ENCODE results near the gene SPEN. TPM values are rescaled to one million over a fixed set of nuclear protein-coding genes. Genes with fewer than 3 reads are reported as not detected.

Gene SPEN
- total RNA-seq, 1 donor from 2014 or later: 28.7 TPM

DNA sequence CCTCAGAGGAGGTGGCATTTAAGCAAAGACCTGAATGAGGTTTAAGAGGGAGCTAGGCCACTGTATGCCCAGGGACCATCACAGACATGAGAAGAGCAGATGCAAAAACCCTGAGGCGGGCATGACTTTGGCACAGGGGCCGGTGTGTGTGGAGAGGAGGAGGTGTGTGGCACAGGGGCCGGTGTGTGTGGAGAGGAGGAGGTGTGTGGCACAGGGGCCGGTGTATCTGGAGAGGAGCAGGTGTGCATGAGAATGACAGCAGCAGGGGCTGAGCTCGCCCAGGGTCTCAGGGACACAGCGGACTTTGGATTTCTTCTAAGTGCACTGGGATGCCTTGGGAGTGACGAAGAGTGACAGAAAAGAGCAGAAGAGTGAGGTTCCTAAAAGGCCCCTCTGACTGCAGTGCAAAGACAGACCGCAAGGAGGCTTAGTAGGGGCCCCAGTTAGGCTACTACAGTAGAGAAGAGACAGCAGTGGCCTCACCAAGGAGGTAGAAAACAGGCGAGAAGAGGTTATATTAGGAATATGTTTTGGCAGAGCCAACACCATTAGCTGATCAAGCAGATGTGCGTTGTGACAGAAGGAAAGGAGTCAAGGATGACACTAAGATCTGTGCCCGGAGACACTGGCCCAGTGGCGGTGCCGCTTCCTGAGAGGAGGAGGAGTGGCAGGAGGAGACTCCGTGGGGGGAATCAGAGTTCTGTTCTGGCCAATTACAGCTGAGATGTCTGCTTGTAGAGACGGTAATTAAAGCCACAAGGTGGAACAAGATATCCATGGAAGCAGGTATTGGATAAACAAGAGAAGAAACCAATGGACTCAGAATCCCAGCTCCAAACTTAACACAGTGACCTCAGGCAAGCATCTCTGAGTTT is 110.0 kb downstream of the SPEN start:
- DNase-seq (ENCODE audit: low spot score) (no peak), ATAC-seq (no peak)

- DNase-seq (ENCODE audit: low spot score): no peak
- ATAC-seq: peak; percentile 24
These were observed 110.6 kb downstream of the SPEN start for GRCh38 chr1:15958111-15958510.

GRCh38 chr1:15958793-15959192 is 111.3 kb downstream of the SPEN start:
- ATAC-seq: peak; percentile 15

GRCh38 chr1:15959424-15959823 is 111.9 kb downstream of the SPEN start:
- DNase-seq (ENCODE audit: low spot score): no peak
- ATAC-seq: no peak

More at GRCh38 chr1:15958793-15959192, 111.3 kb downstream of the SPEN start:
- DNase-seq (ENCODE audit: low spot score): no peak

DNA sequence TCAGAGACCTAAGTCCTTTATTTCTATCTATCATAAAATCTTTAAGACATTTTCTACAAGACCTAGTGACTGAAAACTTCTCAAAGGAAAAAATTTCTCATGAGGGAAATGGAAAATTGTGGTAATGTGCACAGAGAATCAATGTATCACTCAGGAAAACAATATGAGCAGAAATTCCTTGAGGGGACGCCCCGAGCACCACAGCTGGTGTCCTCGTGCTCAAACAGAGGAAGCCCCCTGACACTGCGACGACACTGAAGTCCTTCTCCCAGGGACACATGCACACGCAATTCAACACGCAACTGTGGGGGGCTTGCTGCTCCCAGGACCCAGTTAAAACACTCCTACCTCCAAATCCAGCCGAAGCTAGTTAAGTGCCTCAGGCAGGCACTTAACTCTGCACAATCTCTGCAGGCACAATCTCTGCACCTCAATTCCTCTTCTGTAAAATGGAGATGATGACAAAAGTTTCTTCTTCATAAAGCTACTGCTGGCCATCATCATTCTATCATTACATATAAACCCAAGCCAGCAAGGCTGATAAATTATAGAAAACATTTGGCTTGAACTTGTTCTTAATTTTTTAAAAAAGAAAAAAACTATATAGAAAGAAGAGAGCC is 112.4 kb downstream of the SPEN start:
- ATAC-seq (no peak), DNase-seq (ENCODE audit: low spot score) (no peak)

- ATAC-seq: no peak
- no peak for DNase-seq (ENCODE audit: low spot score)
These were observed 113.3 kb downstream of the SPEN start for GRCh38 chr1:15960808-15961207.

- ATAC-seq (no peak), DNase-seq (ENCODE audit: low spot score) (no peak)
These were observed 114.0 kb downstream of the SPEN start for GRCh38 chr1:15961492-15961891.

DNA sequence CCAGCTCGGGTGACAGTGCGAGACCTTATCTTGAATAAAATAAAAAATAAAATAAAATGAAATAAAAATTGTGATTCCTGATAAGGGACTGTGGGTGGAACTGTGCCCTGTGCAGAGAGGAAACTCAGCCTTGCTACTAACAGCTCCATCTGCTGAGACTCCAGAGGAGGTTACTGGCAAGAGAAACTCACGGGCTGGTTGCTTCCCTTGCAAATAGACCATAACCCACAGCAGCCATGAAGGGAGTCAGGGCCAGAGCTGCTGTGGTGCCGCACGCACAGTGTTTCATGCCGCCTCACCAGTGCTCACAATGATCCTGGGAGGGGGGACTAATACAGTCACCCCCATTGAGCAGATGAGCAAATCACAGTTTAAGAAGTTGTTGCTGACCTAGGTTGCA is 114.7 kb downstream of the SPEN start:
- ATAC-seq (no peak), DNase-seq (ENCODE audit: low spot score) (no peak)

- DNase-seq (ENCODE audit: low spot score) (no peak), ATAC-seq (no peak)
These were observed 115.3 kb downstream of the SPEN start for GRCh38 chr1:15962671-15963362.

DNA sequence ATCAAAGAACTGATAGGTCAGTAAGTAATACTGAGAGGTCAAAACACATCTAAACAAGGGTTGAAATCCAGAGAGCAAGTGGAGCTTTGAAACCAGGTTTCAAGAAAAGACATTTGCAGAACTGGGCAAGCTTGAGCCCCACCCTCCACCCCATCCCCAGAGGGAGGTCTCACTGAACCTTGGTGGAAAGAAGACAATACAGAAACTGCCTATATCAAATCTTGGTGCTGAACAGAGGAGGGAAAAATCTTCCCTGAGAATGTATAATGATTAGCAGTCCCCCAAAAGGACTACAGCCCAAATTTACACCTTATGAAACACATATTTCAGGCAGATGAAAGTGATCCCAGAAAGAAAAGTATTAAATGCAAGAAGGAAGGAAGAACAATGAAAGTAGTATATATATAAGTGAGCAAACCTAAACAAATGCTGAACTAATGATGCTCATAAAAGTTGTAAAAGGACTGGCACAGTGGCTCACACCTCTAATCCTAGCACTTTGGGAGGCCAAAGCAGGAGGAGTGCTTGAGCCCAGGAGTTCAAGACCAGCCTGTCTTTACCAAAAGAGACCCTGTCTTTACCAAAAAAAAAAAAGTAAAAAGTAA is 116.0 kb downstream of the SPEN start:
- ATAC-seq (no peak), DNase-seq (ENCODE audit: low spot score) (no peak)

- no peak for DNase-seq (ENCODE audit: low spot score)
- no peak for ATAC-seq
These were observed 116.6 kb downstream of the SPEN start for GRCh38 chr1:15963968-15964648.

DNA sequence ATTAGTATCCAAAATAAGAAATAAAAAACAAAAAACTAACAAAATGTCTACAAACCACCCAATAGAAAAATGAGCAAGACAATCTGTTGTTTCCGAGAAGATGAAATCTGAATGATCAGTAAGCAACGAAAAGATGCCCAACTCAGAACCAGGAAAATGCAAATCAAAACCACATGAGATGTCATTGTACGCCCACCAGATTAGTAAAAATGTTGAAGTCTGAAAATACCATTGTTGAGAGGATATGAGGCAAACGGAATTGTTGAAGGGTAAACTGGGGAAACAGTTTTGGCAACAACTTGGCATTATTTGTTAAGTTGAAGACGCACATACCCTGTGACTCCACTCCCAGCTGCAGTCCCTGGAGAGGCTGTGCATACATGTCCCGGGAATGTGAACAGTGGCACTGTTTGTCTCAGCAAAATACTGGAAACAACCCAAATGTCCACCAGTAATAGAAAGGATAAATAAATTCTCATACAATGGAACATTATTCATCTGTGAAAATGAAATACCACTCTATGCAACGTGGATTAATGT is 117.8 kb downstream of the SPEN start:
- ATAC-seq (no peak), DNase-seq (ENCODE audit: low spot score) (no peak)

- ATAC-seq (peak; percentile 22), DNase-seq (ENCODE audit: low spot score) (no peak)
These were observed 118.8 kb downstream of the SPEN start for GRCh38 chr1:15966081-15966955.

DNA sequence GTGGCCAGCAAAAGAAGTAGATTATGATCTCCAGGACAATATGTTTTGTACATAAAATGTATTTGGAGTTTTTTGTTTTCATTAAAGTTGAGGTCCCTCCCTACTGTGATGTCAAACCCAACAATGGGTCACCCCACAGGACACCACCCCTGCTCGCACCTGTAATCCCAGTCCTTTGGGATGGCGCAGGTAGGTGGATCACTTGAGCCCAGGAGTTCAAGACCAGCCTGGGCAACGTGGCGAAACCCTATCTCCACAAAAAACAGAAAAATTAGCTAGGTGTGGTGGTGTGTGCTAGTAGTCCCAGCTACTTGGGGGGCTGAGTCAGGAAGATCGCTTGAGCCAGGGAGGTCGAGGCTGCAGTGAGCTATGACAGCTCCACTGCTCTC is 119.4 kb downstream of the SPEN start:
- DNase-seq (ENCODE audit: low spot score) (no peak), ATAC-seq (no peak)

- ATAC-seq (no peak), DNase-seq (ENCODE audit: low spot score) (no peak)
These were observed 120.7 kb downstream of the SPEN start for GRCh38 chr1:15968172-15968571.

DNA sequence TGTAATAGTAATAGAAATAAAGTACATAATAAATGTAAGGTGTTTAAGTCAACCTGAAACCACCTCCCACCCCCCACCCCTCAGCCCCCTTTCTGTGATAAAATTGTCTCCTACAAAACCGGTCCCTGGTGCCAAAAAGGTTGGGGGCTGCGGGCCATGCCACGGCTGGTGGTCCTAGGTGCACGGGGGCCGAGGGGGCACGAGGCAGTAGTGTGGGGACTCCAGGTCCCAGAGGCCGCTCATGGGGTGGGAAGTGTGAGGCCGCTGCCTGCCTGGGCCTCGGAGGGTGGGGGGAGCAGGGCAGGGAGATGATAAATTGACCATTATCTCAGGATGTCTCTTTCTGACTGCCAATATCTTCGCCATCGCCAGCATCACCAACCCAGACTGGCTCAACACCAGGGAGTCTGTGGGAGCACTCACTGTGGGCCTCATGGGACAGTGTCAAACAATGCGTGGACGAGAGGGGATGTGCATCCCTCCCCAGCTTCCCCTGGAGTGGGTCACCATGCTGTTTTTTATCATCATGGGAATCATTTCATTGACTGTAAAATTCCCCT is 121.9 kb downstream of the SPEN start:
- DNase-seq (ENCODE audit: low spot score) (no peak), ATAC-seq (no peak)

GRCh38 chr1:15970911-15971310 is 123.4 kb downstream of the SPEN start:
- ATAC-seq: no peak
- no peak for DNase-seq (ENCODE audit: low spot score)

DNA sequence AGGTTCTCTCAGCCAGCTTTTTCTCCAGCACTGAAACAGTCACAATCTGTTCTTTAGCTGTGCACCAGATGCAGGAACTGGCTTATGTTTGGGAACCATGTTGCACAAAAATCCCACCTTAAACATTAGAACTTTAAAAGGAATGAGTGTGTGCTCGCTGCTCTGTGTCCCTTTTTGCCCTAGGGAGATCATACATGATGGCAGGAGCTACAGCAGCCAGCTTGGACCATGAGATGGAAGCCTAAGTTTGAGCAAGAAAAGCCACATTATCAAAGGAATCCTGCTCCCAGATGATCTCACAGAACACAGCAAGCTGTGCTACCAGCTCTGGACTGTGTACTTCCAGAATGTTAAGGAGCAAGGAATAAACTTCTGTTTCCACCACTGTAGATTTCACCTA is 124.9 kb downstream of the SPEN start:
- ATAC-seq (no peak), DNase-seq (ENCODE audit: low spot score) (no peak)

DNA sequence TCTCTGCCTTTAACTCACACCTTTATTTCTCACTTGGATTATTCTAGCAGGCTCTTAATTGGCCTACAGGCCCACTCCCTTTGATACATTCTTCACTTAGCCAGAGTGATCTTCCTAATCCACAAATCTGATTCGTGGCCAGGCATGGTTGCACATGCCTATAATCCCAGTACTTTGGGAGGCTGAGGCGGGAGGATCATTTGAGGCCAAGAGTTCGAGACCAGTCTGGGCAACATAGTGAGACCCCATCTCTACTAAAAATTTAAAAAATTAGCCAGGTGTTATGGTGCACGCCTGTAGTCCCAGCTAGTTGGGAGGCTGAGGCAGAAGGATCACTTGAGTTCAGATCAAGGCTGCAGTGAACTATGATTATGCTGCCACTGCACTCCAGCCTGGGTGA is 126.3 kb downstream of the SPEN start:
- DNase-seq (ENCODE audit: low spot score) (no peak), ATAC-seq (no peak)
